ENCODE results near the gene SLC49A3.
"Not testable (repeated sequence)": the region's sequence is repeated elsewhere in the genome, so short reads cannot be mapped to it uniquely, and the experiment has no call there.

The SLC49A3 gene

DNA sequence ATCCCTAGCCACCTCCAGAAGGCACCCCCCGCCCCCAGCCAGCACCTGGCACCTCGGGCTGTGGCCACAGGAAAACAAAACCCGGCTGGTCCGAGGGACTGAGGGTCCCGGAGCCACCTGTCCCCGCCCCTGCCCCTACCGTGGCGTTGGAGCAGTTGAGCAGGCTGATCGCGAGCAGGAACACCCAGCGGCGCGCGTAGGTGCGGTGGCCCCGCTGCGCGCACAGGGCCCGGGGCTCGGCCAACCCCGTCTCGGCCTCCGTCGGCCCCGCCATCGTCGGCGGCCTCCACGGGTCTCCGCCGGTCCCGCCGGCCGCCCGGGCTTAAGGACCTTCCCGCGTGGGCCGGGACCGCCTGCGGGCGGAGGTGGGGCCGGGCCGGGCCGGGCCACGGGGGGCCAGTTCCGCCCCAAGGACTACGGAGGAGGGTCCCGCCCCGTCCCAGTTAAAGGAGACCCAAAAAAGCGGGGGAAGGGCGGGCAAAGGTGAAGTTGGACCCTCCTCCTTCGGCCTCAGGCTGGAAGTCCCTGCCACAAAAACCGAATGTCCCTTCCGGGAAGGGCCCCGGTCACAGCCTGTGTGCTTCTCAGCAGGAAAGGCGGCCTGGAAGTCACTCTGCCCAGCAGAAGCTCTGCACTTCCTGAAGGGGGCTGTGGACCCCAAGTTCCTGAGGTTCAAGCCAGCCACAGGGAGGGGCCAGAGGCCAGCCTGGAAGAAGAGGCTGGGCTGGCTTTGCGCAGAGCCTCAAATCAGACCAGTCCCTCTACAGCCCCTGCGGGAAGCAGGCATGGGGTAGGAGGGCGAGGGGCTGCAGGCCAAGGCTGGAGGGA, at the start of gene SLC49A3:
SLC49A3 (minus strand) TSS at position 298 of the 828 bp plus-strand sequence; CDS start at position 274, 24 bp downstream.
- DNase-seq (ENCODE audit: low read depth), result no peak

DNA sequence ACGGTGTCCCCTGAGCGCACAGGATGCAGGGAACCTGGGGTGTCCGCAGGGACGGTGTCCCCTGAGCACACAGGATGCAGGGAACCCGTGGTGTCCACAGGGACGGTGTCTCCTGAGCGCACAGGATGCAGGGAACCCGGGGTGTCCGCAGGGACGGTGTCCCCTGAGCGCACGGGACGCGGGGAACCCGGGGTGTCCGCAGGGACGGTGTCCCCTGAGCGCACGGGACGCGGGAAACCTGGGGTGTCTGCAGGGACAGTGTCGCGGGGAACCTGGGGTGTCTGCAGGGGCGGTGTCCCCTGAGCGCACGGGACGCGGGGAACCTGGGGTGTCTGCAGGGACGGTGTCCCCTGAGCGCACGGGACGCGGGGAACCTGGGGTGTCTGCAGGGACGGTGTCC, 47.6 kb upstream of the SLC49A3 start:
- DNase-seq (ENCODE audit: low read depth), result not testable (repeated sequence)

DNA sequence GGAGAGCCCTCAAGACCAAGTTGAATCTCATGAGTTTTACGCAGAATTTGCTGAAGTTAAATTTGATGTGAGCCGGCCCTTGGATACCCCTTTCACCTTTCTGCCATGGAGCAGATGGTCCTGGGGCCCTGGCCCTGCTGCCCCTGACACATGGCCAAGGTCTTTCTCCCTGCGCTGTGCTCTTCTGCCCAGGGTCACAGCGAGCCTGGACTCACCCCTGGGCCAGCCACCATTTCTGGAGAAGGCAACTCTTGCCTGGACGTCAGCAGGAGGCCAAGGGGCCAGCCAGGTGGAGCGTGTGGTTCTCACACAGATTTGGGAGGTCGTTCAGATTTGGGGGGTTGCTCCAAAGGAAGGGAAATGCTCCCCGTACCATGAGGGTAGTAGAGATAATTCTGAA, 46.6 kb upstream of the SLC49A3 start:
- no peak for DNase-seq (ENCODE audit: low read depth)

DNA sequence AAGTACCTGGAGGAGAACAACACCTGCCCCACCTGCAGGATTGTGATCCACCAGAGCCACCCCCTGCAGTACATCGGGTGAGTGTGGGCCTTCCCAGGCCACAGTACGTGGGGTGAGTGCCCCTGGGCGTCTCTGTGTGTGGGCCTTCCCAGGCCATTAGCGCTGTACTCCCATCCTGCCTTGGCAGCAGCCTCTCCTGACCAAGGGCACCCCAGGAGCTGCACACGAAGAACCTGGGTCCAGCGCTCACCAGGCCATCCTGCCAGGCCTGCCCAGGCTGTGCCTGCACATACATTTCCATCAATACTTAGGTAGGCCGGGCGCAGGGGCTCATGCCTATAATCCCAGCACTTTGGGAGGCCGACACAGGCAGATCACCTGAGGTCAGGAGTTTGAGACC, 46.0 kb upstream of the SLC49A3 start:
- DNase-seq (ENCODE audit: low read depth), result no peak

DNA sequence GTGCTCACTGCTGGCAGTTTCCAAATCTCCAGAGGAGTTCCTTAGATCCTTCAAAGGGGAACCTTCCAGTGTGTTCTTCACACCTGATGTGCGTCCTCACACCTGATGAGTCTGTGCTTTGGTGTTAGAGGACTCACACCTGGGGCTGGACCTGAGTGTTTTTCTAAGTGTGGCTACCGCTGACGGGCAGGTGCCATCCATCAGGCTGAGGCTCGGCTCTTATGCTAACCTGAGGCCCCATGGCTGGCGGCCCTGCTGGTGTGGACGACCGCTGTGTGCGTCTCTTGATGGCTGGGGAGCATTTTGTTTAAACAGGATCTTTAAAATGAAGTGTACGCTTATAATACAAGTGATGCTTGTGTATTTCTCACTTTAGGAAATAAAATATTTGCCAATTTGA, 45.1 kb upstream of the SLC49A3 start:
- no peak for DNase-seq (ENCODE audit: low read depth)

DNA sequence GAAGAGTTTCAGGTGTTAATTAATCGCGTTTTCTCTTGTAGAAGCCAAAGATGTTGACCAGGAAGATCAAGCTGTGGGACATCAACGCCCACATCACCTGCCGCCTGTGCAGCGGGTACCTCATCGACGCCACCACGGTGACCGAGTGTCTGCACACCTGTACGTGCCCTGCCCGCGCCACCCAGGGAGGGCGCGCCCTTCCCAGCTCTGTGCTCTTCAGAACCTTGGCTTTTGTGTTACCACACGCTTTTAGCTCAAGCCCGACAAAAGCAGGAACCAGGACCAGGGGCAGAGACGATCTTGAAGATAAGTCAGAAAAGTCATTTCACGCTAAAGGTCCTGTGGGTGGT, 44.7 kb upstream of the SLC49A3 start:
- DNase-seq (ENCODE audit: low read depth), result no peak

DNA sequence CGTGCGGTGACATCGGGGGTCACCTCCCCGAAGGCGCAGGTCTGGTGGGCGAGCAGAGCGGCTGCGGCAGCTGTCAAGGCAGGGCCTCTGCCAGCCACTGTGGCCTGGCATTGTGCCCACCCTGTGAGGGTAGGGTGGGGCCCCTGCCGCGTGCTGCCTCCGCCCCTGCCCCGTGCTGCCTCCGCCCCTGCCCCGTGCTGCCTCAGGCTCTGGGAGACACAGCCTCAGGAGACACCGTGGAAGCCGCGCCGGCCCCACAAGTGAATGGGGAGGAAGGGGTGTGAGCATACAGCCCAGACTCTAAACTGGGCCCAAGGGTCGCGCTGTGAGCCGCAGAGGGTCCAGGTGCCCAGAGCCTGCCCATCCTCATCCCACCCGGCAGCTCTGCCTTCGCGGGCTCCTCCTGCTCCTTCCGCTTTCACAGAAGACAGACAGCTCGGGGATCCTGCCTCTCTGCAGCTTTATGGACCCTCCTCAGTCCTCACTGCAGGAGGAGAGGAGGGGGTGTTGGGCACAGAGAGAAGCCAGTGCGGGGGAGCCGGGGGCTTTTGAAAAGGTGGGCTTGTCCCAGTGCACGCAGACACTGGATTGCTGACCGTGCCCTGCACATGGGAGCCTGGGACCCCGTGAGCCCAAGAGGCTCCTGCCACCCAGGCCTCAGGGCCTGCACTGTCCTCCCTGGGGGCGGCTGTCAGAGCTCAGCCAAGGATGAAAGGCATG, 44.1 kb upstream of the SLC49A3 start:
- no peak for DNase-seq (ENCODE audit: low read depth)

DNA sequence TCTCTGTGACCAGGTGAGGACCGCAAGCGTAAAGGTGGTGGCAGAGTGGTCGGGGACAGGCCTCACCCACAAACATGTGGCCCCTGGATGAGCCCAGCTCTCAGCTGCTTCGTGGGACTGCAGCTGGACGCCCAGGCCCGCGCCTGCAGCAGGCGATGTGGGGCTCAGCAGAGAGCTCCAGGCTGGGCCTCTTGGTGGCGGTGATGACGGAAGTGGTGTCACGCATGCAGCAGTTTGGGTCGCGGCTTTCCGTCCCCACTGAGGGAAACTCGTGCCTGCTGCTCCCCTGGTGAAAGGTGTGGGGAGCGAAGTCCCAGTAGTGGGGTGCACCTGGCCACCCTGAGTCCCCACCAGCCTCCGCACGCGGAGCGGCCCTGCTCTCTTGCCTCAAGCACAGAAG, 43.5 kb upstream of the SLC49A3 start:
- DNase-seq (ENCODE audit: low read depth), result no peak

DNA sequence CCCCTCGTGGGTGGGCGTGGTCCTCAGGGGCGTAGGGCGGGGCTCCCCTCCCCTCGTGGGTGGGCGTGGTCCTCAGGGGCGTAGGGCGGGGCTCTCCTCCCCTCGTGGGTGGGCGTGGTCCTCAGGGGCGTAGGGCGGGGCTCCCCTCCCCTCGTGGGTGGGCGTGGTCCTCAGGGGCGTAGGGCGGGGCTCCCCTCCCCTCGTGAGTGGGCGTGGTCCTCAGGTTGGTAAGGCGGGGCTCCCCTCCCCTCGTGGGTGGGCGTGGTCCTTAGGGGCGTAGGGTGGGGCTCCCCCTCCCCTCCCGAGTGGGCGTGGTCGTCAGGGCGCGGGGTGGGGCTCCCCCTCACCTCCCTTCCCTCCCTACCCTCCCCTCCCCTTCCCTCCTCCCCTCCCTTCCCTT, 43.0 kb upstream of the SLC49A3 start:
- not testable (repeated sequence) for DNase-seq (ENCODE audit: low read depth)

DNA sequence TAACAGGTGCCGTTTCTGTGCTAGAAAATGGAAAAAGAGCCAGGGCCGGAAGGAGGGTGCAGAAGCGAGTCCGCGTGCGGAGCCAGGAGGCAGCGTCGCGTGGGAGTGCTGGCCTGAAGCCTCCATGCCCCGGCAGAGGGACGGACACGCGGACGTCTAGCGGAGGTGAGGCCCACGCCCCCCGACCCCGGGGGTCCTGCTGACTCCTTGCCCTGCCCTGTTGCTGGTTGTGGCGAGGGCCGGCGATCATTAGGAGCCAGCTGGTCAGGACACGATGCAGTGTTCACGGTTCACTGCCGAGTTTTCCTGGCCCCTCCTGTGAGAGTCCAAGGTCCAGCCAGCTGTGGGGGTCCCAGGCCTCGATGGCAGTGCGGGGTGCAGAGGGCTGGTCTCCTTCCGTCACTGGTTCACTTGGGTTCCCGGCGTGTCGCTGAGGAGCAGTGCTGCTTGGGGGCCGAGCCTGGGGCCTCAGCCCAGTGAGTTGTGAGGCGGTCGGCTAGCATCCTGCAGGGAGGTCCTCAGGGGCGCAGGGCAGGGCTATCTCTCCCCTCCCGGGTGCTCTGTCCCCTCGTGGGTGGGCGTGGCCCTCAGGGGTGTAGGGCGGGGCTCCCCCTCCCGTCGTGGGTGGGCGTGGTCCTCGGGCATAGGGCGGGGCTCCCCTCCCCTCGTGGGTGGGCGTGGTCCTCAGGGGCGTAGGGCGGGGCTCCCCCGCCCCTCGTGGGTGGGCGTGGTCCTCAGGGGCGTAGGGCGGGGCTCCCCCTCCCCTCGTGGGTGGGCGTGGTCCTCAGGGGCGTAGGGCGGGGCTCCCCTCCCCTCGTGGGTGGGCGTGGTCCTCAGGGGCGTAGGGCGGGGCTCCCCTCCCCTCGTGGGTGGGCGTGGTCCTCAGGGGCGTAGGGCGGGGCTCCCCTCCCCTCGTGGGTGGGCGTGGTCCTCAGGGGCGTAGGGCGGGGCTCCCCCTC, 42.3 kb upstream of the SLC49A3 start:
- not testable (repeated sequence) for DNase-seq (ENCODE audit: low read depth)

DNA sequence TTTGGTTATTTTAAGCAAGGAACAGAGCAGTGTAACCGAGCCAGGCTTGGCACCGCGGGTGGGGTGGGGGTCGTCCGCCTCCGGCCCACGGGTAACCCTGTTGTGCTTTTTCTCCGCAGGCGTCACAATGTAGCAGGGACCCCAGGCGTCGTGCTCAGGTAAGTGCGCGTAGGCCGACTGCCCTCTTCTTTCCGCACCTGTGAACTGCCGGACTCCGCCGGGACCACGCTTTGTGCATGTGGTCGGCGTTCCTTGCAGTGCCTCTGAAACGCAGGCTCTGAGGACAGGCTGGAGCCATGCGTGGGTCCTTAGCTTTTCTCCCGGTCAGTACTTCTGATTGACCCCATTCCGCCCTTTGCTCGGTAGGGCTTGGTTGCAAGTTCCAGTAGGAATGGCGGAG, 41.6 kb upstream of the SLC49A3 start:
- no peak for DNase-seq (ENCODE audit: low read depth)

DNA sequence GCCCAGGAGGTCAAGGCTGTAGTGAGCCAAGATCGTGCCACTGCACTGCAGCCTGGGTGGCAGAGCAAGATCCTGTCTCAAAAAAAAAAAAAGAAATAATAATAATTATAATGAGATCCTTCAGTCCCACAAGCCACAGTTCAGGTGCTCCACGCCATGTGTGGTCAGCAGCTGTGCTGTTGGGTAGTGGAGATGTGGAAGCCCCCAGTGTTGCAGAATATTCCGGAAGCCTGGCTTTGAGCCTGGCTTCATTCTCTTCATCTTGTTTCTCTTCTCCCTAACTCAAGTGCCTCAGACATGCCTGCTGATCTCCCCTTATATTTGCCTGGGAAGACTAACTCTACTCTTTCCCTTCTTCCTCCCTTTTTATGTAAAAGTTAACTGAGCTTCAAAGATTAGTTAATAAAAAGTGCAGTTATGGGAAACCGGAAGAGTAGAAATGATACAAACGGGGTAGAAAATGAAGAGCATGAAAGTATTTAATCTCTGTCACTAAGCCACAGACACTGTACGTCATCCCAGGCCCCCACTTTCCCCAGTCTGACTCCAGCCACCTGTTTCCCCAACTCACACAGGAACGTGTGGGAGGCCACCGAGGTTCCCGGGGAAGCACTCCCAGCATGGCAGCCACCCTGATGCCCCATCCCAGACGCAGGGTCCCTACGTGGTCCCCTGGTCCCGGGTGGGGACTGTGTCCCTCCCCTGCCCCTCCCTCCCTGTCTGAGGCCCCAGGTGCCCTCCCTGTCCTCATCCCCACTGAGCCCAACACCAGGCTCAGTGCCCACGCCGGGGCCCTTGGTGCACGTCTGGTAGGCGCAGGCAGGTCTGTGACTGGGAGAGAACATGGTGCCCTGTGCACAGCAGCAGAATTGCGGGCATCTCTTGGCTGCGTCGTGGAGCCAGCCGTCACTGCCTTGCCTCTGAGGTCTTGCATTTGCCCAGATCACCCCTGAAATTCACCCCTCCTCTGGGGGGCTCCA, 40.7 kb upstream of the SLC49A3 start:
- DNase-seq (ENCODE audit: low read depth), result no peak

DNA sequence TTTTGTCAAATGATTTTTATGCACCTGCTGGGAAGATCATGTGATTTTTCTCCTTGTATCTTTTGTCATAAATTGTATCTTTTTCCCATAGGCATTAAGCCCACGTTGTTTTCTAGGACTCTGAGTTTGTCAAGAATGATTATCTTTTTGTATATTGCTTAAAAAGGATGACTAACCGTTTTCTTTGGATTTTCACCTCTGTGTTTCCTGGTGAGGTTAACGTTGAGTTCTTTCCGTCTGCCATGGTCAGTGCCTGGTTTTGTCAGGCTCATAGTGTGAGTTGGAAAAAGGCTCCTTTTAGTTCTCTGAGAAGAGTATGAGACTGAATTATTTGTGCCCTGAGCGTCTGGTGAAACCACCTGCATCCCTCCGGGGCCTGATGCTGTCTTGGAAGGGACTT, 38.6 kb upstream of the SLC49A3 start:
- DNase-seq (ENCODE audit: low read depth), result no peak

DNA sequence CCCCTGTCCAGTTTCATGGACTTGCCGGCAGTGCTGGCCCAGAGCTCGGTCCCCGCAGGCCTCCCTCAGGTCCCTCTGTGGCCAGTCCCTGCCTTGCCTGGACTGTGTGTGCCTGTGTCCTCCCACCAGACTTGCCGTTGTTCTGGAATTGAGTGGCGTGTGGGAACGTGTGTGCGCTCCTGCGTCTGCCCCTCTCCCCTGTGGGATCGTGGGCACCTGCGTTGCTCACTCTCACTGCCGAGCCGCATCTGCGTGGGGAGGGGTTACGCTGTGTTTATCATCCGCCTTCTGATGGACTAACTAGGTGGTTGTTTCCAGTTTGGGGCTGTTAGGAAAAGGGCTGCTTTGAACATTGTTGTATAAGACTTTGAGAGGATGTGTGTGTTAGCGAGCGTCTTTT, 37.9 kb upstream of the SLC49A3 start:
- no peak for DNase-seq (ENCODE audit: low read depth)

DNA sequence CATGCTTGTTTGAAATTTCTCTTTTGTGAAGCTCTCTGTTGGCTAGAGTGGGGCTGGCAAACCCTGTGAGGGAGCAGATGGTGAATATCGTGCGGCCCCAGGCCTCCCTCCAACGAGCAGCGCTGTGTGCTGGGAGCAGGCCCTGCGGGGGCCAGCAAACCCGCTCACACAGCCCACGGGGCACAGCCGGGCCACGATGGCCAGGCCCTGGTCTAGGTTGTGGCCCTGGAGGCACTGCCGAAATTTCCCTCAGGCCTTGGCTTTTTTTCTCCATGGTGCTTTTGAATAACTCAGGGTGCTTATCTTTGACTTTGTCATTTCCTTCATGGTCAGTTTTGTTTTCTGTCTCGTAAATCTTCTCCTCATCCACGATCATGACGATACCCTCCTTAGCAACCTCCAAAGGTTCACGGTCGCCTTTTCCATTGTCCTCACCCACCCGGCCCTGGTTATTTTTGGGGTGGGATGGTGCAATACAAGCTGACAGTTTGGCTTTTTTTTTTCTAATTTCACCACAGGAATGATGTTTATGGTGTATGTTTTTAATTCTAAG, 37.4 kb upstream of the SLC49A3 start:
- no peak for DNase-seq (ENCODE audit: low read depth)

DNA sequence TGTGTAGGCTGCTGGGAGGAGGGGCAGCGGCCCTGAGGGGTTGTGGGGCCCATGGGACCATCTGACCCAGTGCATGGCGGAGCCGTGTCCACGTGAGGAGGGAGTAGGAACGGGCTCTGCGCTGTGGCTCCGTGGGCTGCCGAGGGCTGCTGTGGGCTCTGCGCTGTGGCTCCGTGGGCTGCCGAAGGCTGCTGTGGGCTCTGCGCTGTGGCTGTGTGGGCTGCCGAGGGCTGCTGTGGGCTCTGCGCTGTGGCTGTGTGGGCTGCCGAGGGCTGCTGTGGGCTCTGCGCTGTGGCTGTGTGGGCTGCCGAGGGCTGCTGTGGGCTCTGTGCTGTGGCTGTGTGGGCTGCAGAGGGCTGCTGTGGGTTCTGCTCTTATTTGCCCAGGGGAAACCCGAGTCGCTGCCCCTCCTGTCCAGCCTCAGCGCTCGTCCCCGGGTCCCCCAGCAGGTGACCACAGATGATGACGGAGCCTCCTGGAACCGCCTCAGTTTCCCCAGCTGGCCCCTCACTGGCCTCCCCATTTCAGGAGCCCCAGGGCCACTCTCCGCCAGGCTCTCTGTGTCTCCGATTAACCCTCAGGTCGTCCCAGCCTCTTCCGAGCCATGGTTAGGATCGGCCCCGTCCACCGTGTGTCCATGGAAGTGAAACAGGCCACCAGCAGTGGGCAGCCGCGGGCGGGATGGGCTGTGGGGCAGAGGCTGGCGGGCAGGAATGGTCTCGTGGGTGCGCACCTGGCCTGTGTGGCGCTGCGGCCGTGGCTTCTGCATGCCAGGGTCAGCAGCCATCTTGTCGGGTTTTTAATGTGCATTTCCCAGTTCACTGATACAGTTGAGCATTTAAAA, 36.7 kb upstream of the SLC49A3 start:
- DNase-seq (ENCODE audit: low read depth), result no peak

DNA sequence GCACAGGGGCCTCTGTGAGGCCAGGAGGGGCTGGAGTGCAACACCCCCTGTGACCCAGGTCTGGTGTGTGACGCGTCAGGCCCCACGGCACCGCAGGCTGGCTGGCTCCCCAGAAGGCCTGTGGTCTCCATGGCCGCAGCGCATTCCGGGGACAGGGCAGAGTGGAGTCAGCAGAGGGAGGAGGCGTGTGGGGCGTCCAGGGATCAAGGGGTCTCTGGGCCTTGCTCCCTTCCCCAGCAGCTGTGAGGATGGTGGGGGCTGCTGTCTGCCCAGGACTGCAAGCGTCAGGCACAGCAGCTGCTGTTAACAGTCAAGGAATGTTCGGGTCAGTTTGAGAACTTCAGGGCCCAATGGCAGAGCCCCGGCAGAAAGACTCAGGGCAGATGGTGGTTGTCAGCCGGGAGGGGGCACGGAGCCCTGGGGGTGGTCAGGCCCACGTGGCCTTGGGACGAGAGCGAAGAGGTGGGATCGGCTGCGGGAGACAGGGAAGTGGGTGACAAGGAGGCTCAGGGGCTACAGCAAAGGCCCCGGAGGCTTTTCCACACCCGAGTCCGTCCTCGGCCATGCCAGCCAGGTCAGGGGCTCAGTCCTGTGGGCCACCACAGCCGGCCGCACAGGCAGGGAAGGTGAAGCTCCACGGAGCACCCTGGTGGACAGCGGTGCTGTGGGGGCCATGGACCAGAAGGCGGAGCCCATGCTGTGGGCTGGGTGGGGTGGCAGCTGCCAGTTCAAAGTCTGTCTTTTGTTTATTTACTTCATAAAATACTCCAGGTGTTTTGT, 35.0 kb upstream of the SLC49A3 start:
- no peak for DNase-seq (ENCODE audit: low read depth)

DNA sequence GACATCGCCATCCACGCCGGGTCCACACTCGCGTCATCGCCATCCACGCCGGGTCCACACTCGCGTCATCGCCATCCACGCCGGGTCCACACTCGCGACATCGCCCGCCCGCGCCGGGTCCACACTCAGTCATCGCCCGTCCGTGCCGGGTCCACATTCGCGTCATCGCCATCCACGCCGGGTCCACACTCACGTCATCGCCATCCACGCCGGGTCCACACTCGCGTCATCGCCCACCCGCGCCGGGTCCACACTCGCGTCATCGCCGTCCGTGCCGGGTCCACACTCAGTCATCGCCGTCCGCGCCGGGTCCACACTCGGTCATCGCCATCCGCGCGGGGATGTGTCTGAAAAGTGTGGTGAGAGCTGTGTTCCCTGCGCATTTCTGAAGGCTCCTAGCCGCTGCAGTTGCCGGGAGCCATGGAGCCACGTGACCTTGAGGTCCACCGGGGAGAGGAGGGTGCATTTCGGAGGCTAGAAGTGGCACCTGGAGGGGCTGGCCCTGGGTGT, 34.0 kb upstream of the SLC49A3 start:
- DNase-seq (ENCODE audit: low read depth), result no peak

DNA sequence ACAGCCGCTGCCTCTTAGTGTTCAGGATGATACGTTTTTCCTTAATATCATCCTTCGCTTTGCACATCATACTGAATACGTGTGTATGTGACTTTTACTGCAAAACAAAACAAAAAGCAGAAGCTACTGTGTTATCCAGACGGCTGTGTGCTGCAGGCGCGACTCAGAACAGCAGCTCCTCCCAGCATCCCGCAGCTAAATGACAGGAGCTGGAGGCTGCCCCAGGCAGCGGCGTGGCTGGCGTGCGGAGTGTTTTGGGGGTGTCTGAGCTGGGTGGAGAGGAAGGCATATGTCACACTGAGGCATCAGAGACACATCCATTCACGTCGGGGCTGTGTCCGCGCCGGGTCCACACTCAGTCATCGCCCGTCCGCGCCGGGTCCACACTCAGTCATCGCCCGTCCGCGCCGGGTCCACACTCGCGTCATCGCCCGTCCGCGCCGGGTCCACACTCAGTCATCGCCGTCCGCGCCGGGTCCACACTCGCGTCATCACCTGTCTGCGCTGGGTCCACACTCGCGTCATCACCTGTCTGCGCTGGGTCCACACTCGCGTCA, 33.3 kb upstream of the SLC49A3 start:
- DNase-seq (ENCODE audit: low read depth), result no peak

Data from stimulated activated CD4-positive, alpha-beta T cell treated with anti-CD3 and anti-CD28 coated beads, Interleukin-2, amount 100 ng/mL, for 4 hours (primary cell).